Keratinocyte (primary cell): ENCODE measurements around the gene JPT1.

ENCODE experiments used
- EZH2 ChIP-seq: IDR thresholded peaks from one replicate; pipeline ENCODE4 v1.6.1; 2012; ENCODE audit warnings: inconsistent platforms, mild to moderate bottlenecking, low read length, moderate library complexity
- TF ChIP-seq, protein P1 (sequence below), 3 experiments: IDR thresholded peaks in 1 of 3; conservative IDR thresholded peaks in 1 of 3; optimal IDR thresholded peaks in 1 of 3; 2 replicates in 2 of 3; 3 replicates in 1 of 3; pipeline versions ENCODE3 to v1.5.1; 2011; ENCODE audit warnings: low read length in 3 of 3, mild to moderate bottlenecking in 3 of 3, moderate library complexity in 2 of 3, control low read depth in 1 of 3, inconsistent platforms in 1 of 3; ENCODE audit not compliant: insufficient read depth in 2 of 3; ENCODE audit errors: extremely low read depth in 1 of 3

DNA sequence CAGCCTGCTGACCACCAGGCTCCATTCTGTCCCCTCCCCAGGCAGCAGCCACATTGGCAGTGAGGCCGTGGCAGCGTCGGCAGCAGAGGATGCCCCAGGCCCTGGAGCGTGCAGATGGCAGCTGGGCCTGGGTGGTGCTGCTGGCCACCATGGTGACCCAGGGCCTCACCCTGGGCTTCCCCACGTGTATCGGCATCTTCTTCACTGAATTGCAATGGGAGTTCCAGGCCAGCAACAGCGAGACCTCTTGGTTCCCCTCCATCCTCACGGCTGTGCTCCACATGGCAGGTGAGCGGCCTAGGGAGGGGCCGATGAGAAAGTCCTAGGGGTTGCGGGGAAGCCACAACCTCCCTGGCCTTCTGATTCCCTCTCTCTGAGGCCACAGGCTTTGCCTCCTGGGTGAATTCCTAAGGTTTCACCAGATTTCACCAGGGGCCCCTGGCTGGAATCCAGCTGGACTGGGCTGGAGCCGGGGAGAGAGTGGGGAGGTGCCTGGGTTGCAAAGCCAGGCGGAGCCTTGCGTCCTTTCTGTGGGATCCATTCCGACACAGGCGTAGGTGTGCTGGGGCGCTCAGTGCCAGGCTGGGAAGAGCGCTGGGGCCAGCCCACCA lies 60.7 kb downstream of the JPT1 start:
- TF ChIP-seq, protein P1, sequence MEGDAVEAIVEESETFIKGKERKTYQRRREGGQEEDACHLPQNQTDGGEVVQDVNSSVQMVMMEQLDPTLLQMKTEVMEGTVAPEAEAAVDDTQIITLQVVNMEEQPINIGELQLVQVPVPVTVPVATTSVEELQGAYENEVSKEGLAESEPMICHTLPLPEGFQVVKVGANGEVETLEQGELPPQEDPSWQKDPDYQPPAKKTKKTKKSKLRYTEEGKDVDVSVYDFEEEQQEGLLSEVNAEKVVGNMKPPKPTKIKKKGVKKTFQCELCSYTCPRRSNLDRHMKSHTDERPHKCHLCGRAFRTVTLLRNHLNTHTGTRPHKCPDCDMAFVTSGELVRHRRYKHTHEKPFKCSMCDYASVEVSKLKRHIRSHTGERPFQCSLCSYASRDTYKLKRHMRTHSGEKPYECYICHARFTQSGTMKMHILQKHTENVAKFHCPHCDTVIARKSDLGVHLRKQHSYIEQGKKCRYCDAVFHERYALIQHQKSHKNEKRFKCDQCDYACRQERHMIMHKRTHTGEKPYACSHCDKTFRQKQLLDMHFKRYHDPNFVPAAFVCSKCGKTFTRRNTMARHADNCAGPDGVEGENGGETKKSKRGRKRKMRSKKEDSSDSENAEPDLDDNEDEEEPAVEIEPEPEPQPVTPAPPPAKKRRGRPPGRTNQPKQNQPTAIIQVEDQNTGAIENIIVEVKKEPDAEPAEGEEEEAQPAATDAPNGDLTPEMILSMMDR (optimal IDR thresholded peaks at IDR 0.05 in 1 of 3, IDR thresholded peaks at IDR 0.05 in 1 of 3, conservative IDR thresholded peaks at IDR 0.05 in 1 of 3; ENCODE audit: extremely low read depth in 1 of 3, insufficient read depth in 2 of 3, low read length in 3 of 3): no peak
- no peak for TF ChIP-seq EZH2
